IMR-90 (cell line): ENCODE measurements around the gene RETREG1.

Source experiments
- BHLHE40 ChIP-seq: fragments of 150-350 bp; IDR thresholded peaks from 2 replicates; pipeline ENCODE4 v1.6.1; 2016; ENCODE audit warnings: mild to moderate bottlenecking, low read depth, low read length
- CEBPB ChIP-seq: IDR thresholded peaks from 2 replicates; pipeline ENCODE4 v1.6.1; 2012; ENCODE audit warnings: low read depth, low read length, improper control_type of control experiment
- CHD1 ChIP-seq: IDR thresholded peaks from 2 replicates; pipeline ENCODE4 v1.6.1; 2012; ENCODE audit warnings: low read depth, low read length, improper control_type of control experiment
- ELK1 ChIP-seq: fragments of 150-350 bp; IDR thresholded peaks from 2 replicates; pipeline ENCODE4 v1.6.1; 2016; ENCODE audit warnings: low read depth, mild to moderate bottlenecking, low read length, moderate library complexity, borderline replicate concordance
- FOS ChIP-seq: fragments of 150-350 bp; IDR thresholded peaks from 2 replicates; pipeline ENCODE4 v1.6.1; 2016; ENCODE audit warnings: low read depth, low read length
- MAZ ChIP-seq: IDR thresholded peaks from 2 replicates; pipeline ENCODE4 v1.6.1; 2012; ENCODE audit warnings: low read depth, mild to moderate bottlenecking, low read length, improper control_type of control experiment, moderate library complexity, borderline replicate concordance
- NFE2L2 ChIP-seq: fragments of 150-350 bp; IDR thresholded peaks from 2 replicates; pipeline ENCODE4 v1.6.1; 2016; ENCODE audit warnings: low read depth, mild to moderate bottlenecking, low read length
- POLR2A ChIP-seq: IDR thresholded peaks from 2 replicates; pipeline ENCODE4 v1.6.1; 2012; ENCODE audit warnings: mild to moderate bottlenecking, low read depth, low read length
- RAD21 ChIP-seq: IDR thresholded peaks from 2 replicates; pipeline ENCODE4 v1.6.1; 2012; ENCODE audit warnings: low read length, improper control_type of control experiment
- RCOR1 ChIP-seq: IDR thresholded peaks from 2 replicates; pipeline ENCODE4 v1.6.1; 2012; ENCODE audit warnings: mild to moderate bottlenecking, low read length, improper control_type of control experiment; ENCODE audit not compliant: insufficient replicate concordance
- RFX5 ChIP-seq: IDR thresholded peaks from 2 replicates; pipeline ENCODE4 v1.8.0; 2012; ENCODE audit warnings: low read depth, mild to moderate bottlenecking, low read length, moderate library complexity
- TF ChIP-seq, protein P1 (sequence below): conservative IDR thresholded peaks from 2 replicates; pipeline ENCODE4 v1.5.1; 2012; ENCODE audit warnings: mild to moderate bottlenecking, low read depth, low read length, improper control_type of control experiment

DNA sequence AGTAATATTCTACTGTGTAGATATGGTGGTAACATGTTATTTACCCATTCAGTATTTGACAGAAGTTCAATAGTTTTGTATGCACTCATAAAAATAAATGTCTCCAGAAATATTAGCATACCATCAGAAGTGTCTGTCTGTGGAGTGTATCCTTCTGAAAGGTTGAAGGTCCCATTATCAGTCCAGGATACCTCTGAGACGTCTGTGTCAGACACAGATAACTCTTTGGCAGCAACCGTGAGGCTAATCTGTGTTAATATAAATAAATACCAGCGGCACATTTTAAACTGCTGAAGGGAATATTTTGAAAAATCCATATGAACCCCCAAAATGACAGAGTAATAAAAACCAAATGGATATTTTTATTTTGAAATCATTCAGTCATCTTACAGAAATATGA lies 139.3 kb downstream of the RETREG1 start:
- TF ChIP-seq, protein P1, sequence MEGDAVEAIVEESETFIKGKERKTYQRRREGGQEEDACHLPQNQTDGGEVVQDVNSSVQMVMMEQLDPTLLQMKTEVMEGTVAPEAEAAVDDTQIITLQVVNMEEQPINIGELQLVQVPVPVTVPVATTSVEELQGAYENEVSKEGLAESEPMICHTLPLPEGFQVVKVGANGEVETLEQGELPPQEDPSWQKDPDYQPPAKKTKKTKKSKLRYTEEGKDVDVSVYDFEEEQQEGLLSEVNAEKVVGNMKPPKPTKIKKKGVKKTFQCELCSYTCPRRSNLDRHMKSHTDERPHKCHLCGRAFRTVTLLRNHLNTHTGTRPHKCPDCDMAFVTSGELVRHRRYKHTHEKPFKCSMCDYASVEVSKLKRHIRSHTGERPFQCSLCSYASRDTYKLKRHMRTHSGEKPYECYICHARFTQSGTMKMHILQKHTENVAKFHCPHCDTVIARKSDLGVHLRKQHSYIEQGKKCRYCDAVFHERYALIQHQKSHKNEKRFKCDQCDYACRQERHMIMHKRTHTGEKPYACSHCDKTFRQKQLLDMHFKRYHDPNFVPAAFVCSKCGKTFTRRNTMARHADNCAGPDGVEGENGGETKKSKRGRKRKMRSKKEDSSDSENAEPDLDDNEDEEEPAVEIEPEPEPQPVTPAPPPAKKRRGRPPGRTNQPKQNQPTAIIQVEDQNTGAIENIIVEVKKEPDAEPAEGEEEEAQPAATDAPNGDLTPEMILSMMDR = no peak
- no peak for TF ChIP-seq CEBPB
- no peak for TF ChIP-seq RCOR1
- no peak for TF ChIP-seq POLR2A
- no peak for TF ChIP-seq ELK1
- no peak for TF ChIP-seq BHLHE40
- TF ChIP-seq RAD21 = no peak
- no peak for TF ChIP-seq NFE2L2
- TF ChIP-seq MAZ = no peak
- TF ChIP-seq RFX5 = no peak
- no peak for TF ChIP-seq CHD1
- TF ChIP-seq FOS = no peak
